HEK293T (cell line): Measurements from ENCODE around the gene PPP2R1B.

Experiments used
- ARNT ChIP-seq: fragments of 450-650 bp; IDR thresholded peaks from 2 replicates; pipeline ENCODE4 v1.6.1; 2017; ENCODE audit warnings: mild to moderate bottlenecking
- BHLHE40 ChIP-seq: fragments of 450-650 bp; IDR thresholded peaks from 2 replicates; pipeline ENCODE4 v1.6.1; 2016; ENCODE audit warnings: mild to moderate bottlenecking, moderate library complexity, borderline replicate concordance
- ELF4 ChIP-seq: fragments of 450-650 bp; IDR thresholded peaks from 2 replicates; pipeline ENCODE4 v1.6.1; 2017; ENCODE audit warnings: antibody characterized with exemption
- FOXK2 ChIP-seq: fragments of 450-650 bp; IDR thresholded peaks from 2 replicates; pipeline ENCODE4 v1.6.1; 2016; ENCODE audit warnings: mild to moderate bottlenecking
- FOXM1 ChIP-seq: fragments of 450-650 bp; IDR thresholded peaks from 2 replicates; pipeline ENCODE4 v1.6.1; 2017; ENCODE audit warnings: mild to moderate bottlenecking, borderline replicate concordance
- HDGF ChIP-seq: fragments of 450-650 bp; IDR thresholded peaks from 2 replicates; pipeline ENCODE4 v1.6.1; 2017; ENCODE audit warnings: antibody characterized with exemption, borderline replicate concordance
- L3MBTL2 ChIP-seq: fragments of 450-650 bp; conservative IDR thresholded peaks from 2 replicates; pipeline ENCODE4 v1.6.1; 2016; ENCODE audit warnings: mild to moderate bottlenecking
- LEF1 ChIP-seq: fragments of 450-650 bp; IDR thresholded peaks from 2 replicates; pipeline ENCODE4 v1.6.1; 2017; ENCODE audit warnings: mild to moderate bottlenecking, borderline replicate concordance
- NFRKB ChIP-seq: fragments of 450-650 bp; IDR thresholded peaks from 2 replicates; pipeline ENCODE4 v1.6.1; 2016; ENCODE audit warnings: mild to moderate bottlenecking, moderate library complexity
- SUZ12 ChIP-seq: fragments of 450-650 bp; IDR thresholded peaks from 2 replicates; pipeline ENCODE4 v1.6.1; 2016; ENCODE audit warnings: mild to moderate bottlenecking
- TARDBP ChIP-seq: fragments of 450-650 bp; IDR thresholded peaks from 2 replicates; pipeline ENCODE4 v1.6.1; 2016

GRCh38 chr11:111759376-111759775, 6.8 kb downstream of the PPP2R1B start:
- TF ChIP-seq BHLHE40 = no peak
- no peak for TF ChIP-seq FOXM1
- no peak for TF ChIP-seq TARDBP
- TF ChIP-seq ELF4 = no peak
- no peak for TF ChIP-seq ARNT
- no peak for TF ChIP-seq HDGF
- no peak for TF ChIP-seq FOXK2
- TF ChIP-seq L3MBTL2 = no peak
- TF ChIP-seq SUZ12 = no peak
- TF ChIP-seq LEF1 = no peak
- TF ChIP-seq NFRKB = no peak
